OCI-LY7 (cell line): ENCODE measurements around the gene AP1G2. TPM values are rescaled to one million over a fixed set of nuclear protein-coding genes. Genes with fewer than 3 reads are reported as not detected.

Source experiments
- BruUV-seq: library from RNA; stranded (reverse); fragments of 400-500 nt; replicated peaks from 2 replicates; lab custom pipeline; 2021; lab: Mats Ljungman, UMichigan
- CTCF ChIA-PET: fragments of 300-600 bp; sonication (Branson Sonifier 250); formaldehyde crosslinking; loops from one replicate; lab custom pipeline; 2022; ENCODE audit warnings: antibody characterized with exemption; ENCODE audit not compliant: unreplicated experiment; lab: Charles Lee
- POLR2A ChIA-PET: fragments of 300-600 bp; sonication (Branson Sonifier 250); formaldehyde crosslinking; loops from one replicate; lab custom pipeline; 2022; ENCODE audit warnings: antibody characterized with exemption; lab: Charles Lee
- DNase-seq: peaks from one replicate; pipeline ENCODE4 v3.0.0-alpha.2; 2015; ENCODE audit warnings: low spot score
- H2AFZ ChIP-seq: fragments of 200-600 bp; sonication (generic), shearing (Covaris generic); 2 replicates; pipeline ENCODE4 v1.6.1; 2014; ENCODE audit warnings: mild to moderate bottlenecking, antibody characterized with exemption, low read length, moderate library complexity
- H3K27ac ChIP-seq: fragments of 200-600 bp; sonication (generic); 2 replicates; pipeline ENCODE4 v1.5.1; 2014; ENCODE audit warnings: mixed run types, low read depth, mild to moderate bottlenecking, moderate library complexity, low read length, inconsistent platforms; ENCODE audit not compliant: poor library complexity, severe bottlenecking
- H3K36me3 ChIP-seq: fragments of 200-600 bp; sonication (generic); 2 replicates; pipeline ENCODE4 v1.6.1; 2014; ENCODE audit warnings: mild to moderate bottlenecking, antibody characterized with exemption, low read length, moderate library complexity, mixed read lengths; ENCODE audit not compliant: insufficient read depth
- H3K4me1 ChIP-seq: fragments of 200-600 bp; sonication (generic); 2 replicates; pipeline ENCODE4 v1.5.1; 2014; ENCODE audit warnings: mild to moderate bottlenecking, low read length; ENCODE audit not compliant: insufficient read depth, poor library complexity, severe bottlenecking
- H3K4me2 ChIP-seq: fragments of 200-600 bp; sonication (generic); 2 replicates; pipeline ENCODE4 v1.6.1; 2014; ENCODE audit warnings: mild to moderate bottlenecking, low read length
- H3K4me3 ChIP-seq: fragments of 200-600 bp; sonication (generic); 2 replicates; pipeline ENCODE4 v1.5.1; 2014; ENCODE audit warnings: mild to moderate bottlenecking, low read depth, low read length; ENCODE audit not compliant: poor library complexity, severe bottlenecking
- H3K79me2 ChIP-seq: fragments of 200-600 bp; sonication (generic); 2 replicates; pipeline ENCODE4 v1.6.1; 2016; ENCODE audit warnings: low read depth, mild to moderate bottlenecking, low read length, moderate library complexity, mixed read lengths; ENCODE audit not compliant: insufficient read depth
- H3K9me2 ChIP-seq: fragments of 200-600 bp; sonication (generic); 2 replicates; pipeline ENCODE4 v1.6.1; 2016; ENCODE audit warnings: mild to moderate bottlenecking, low read length, mixed read lengths; ENCODE audit not compliant: insufficient read depth
- H3K9me3 ChIP-seq: fragments of 200-600 bp; sonication (generic); 2 replicates; pipeline ENCODE4 v1.6.1; 2014; ENCODE audit warnings: mild to moderate bottlenecking, mixed run types, low read length, mixed read lengths
- H4K20me1 ChIP-seq: fragments of 200-600 bp; sonication (generic); 2 replicates; pipeline ENCODE4 v1.6.1; 2014; ENCODE audit warnings: mild to moderate bottlenecking, antibody characterized with exemption, low read length, moderate library complexity, mixed read lengths; ENCODE audit not compliant: insufficient read depth
- EZH2phosphoT487 ChIP-seq: fragments of 200-600 bp; sonication (generic); IDR thresholded peaks from 2 replicates; pipeline ENCODE4 v1.6.1; 2018; ENCODE audit warnings: low read depth, borderline replicate concordance, mild to moderate bottlenecking, mixed run types, antibody characterized with exemption, low read length, moderate library complexity, mixed read lengths
- intact Hi-C: fragments of 100-400 bp; cut with micrococcal nuclease; formaldehyde crosslinking; loops from one replicate; pipeline ENCODE4 v1.10.0; 2022; ENCODE audit not compliant: unreplicated experiment
- total RNA-seq, 2 experiments: library from RNA; depleted of rRNA in 1 of 2; stranded (reverse); fragments of >200 nt in 1 of 2; shearing (Covaris generic) in 1 of 2; gene quantifications; 2 replicates each; pipeline ENCODE4 v1.2.3, GENCODE V29; 2014 to 2022
- TF ChIP-seq, protein P1 (sequence below): fragments of 200-600 bp; sonication (generic); conservative IDR thresholded peaks from 2 replicates; pipeline ENCODE4 v1.5.1; 2014; ENCODE audit warnings: mild to moderate bottlenecking, antibody characterized with exemption, low read length, moderate library complexity, mixed read lengths

AP1G2 gene
- total RNA-seq, 2 experiments from 2014 or later = 129 to 209 TPM

DNA sequence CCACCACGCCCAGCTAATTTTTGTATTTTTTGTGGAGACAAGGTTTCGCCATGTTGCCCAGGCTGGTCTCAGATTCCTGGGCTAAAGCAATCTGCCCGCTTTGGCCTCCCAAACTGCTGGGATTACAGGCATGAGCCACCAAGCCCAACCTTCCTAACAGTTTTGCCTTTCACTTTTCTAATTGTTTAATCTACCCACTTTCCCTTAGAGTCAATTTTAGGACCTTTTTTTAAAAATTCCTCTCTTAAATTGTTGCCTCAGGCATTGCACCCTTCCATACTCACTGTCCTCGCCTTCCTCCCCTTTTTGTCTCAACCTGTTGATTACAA lies 27.5 kb downstream of the AP1G2 start:
- Histone ChIP-seq H2AFZ (no peak overlapping the region), H3K27ac (no peak overlapping the region), H3K4me1 (no peaks in the 10 kb centered on the region), H3K9me3 (no peaks in the 10 kb centered on the region), H3K4me3 (no peak overlapping the region), H3K79me2 (no peaks in the 10 kb centered on the region), H4K20me1 (no peaks in the 10 kb centered on the region), H3K36me3 (no peaks in the 10 kb centered on the region), H3K9me2 (no peaks in the 10 kb centered on the region), H3K4me2 (no peak overlapping the region)
- CTCF ChIA-PET = no interaction called here
- no TSS peak for BruUV-seq
- intact Hi-C loops = no loop called here
- no peak for TF ChIP-seq EZH2phosphoT487
- TF ChIP-seq, protein P1, sequence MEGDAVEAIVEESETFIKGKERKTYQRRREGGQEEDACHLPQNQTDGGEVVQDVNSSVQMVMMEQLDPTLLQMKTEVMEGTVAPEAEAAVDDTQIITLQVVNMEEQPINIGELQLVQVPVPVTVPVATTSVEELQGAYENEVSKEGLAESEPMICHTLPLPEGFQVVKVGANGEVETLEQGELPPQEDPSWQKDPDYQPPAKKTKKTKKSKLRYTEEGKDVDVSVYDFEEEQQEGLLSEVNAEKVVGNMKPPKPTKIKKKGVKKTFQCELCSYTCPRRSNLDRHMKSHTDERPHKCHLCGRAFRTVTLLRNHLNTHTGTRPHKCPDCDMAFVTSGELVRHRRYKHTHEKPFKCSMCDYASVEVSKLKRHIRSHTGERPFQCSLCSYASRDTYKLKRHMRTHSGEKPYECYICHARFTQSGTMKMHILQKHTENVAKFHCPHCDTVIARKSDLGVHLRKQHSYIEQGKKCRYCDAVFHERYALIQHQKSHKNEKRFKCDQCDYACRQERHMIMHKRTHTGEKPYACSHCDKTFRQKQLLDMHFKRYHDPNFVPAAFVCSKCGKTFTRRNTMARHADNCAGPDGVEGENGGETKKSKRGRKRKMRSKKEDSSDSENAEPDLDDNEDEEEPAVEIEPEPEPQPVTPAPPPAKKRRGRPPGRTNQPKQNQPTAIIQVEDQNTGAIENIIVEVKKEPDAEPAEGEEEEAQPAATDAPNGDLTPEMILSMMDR = no peak
- POLR2A ChIA-PET = no interaction called here
- DNase-seq = no peak

- Histone ChIP-seq H3K4me3 (no peak overlapping the region), H3K4me1 (no peaks in the 10 kb centered on the region), H3K9me2 (no peaks in the 10 kb centered on the region), H3K36me3 (no peaks in the 10 kb centered on the region), H2AFZ (no peak overlapping the region), H3K79me2 (no peaks in the 10 kb centered on the region), H3K9me3 (no peaks in the 10 kb centered on the region), H3K27ac (no peak overlapping the region), H4K20me1 (no peaks in the 10 kb centered on the region), H3K4me2 (no peak overlapping the region)
- intact Hi-C loops = loop anchor here (1.0 to 2.0 kb wide), 2 partner anchors 57 to 61 kb away; no protein-coding TSS in a partner anchor
- POLR2A ChIA-PET = no interaction called here
- BruUV-seq = no TSS peak
- TF ChIP-seq, protein P1 = peak; percentile 83
- no peak for TF ChIP-seq EZH2phosphoT487
- peak; percentile 58 for DNase-seq
- CTCF ChIA-PET = no interaction called here
These were observed 28.1 kb downstream of the AP1G2 start for GRCh38 chr14:23539248-23540140.

- Histone ChIP-seq H2AFZ (no peak overlapping the region), H3K27ac (no peak overlapping the region), H3K4me3 (no peak overlapping the region), H4K20me1 (no peaks in the 10 kb centered on the region), H3K4me1 (no peaks in the 10 kb centered on the region), H3K9me2 (no peaks in the 10 kb centered on the region), H3K36me3 (no peaks in the 10 kb centered on the region), H3K79me2 (no peaks in the 10 kb centered on the region), H3K9me3 (no peaks in the 10 kb centered on the region), H3K4me2 (no peak overlapping the region)
- BruUV-seq = no TSS peak
- intact Hi-C loops = loop anchor here (1.0 to 2.0 kb wide), 2 partner anchors 56 to 60 kb away; no protein-coding TSS in a partner anchor
- POLR2A ChIA-PET = interaction anchor here (0.6 kb wide), 1 partner anchor 71 kb away, joined by 6 read pairs; no protein-coding TSS in a partner anchor
- DNase-seq = no peak
- CTCF ChIA-PET = no interaction called here
- no peak for TF ChIP-seq EZH2phosphoT487
- TF ChIP-seq, protein P1 = no peak
These were observed 28.8 kb downstream of the AP1G2 start for GRCh38 chr14:23538785-23539184.
